IPS-20b (cell line): ENCODE data around the gene KRTAP5-4.
"Not testable (repeated sequence)": the region's sequence is repeated elsewhere in the genome, so short reads cannot be mapped to it uniquely, and the experiment has no call there.

Experiments used
- H3K27ac ChIP-seq: one replicate; pipeline ENCODE4 v1.5.1; 2013; ENCODE audit warnings: low read length
- H3K27me3 ChIP-seq: 2 replicates; pipeline ENCODE4 v1.6.1; 2013; ENCODE audit warnings: mild to moderate bottlenecking, low read length, inconsistent platforms; ENCODE audit not compliant: insufficient read depth
- H3K36me3 ChIP-seq: 2 replicates; pipeline ENCODE4 v1.6.1; 2013; ENCODE audit warnings: low read depth, mild to moderate bottlenecking, inconsistent platforms, low read length, moderate library complexity; ENCODE audit not compliant: insufficient read depth
- H3K4me1 ChIP-seq: 2 replicates; pipeline ENCODE4 v1.6.1; 2013; ENCODE audit warnings: mild to moderate bottlenecking, control low read depth, inconsistent platforms, low read length, moderate library complexity; ENCODE audit not compliant: insufficient read depth
- H3K4me3 ChIP-seq: 2 replicates; pipeline ENCODE4 v1.5.1; 2013; ENCODE audit warnings: mild to moderate bottlenecking, low read length, inconsistent platforms
- H3K9ac ChIP-seq: 2 replicates; pipeline ENCODE4 v1.6.1; 2013; ENCODE audit warnings: low read depth, mild to moderate bottlenecking, inconsistent platforms, low read length, moderate library complexity
- H3K9me3 ChIP-seq: 2 replicates; pipeline ENCODE4 v1.6.1; 2013; ENCODE audit warnings: mild to moderate bottlenecking, low read depth, low read length, inconsistent platforms; ENCODE audit not compliant: insufficient read depth

Gene KRTAP5-4

GRCh38 chr11:1589996-1590395 is 31.9 kb downstream of the KRTAP5-4 start:
- H3K36me3 ChIP-seq, result no peaks in the 10 kb centered on the region
- H3K4me3 ChIP-seq, result no peak overlapping the region
- no peak overlapping the region for H3K27ac ChIP-seq
- H3K9me3 ChIP-seq, result no peaks in the 10 kb centered on the region
- H3K9ac ChIP-seq, result no peak overlapping the region
- peaks cover 8% of the 10 kb centered on the region for H3K27me3 ChIP-seq
- no peaks in the 10 kb centered on the region for H3K4me1 ChIP-seq

- H3K4me3 ChIP-seq, result not testable (repeated sequence)
These were observed 32.6 kb downstream of the KRTAP5-4 start for GRCh38 chr11:1589191-1589963.

GRCh38 chr11:1586699-1587098 is 35.2 kb downstream of the KRTAP5-4 start:
- Histone ChIP-seq H3K9ac (no peak overlapping the region), H3K9me3 (no peaks in the 10 kb centered on the region), H3K27ac (no peak overlapping the region), H3K4me3 (no peak overlapping the region), H3K36me3 (no peaks in the 10 kb centered on the region), H3K27me3 (peaks cover 3% of the 10 kb centered on the region), H3K4me1 (no peaks in the 10 kb centered on the region)

More at GRCh38 chr11:1589191-1589963, 32.6 kb downstream of the KRTAP5-4 start:
- H3K9ac ChIP-seq, H3K27me3 ChIP-seq, H3K27ac ChIP-seq, H3K4me1 ChIP-seq, H3K9me3 ChIP-seq, H3K36me3 ChIP-seq: not testable (repeated sequence)

- not testable (repeated sequence) for H3K27me3 ChIP-seq, H3K27ac ChIP-seq
These were observed 37.1 kb downstream of the KRTAP5-4 start, which contains the start of gene KRTAP5-1 for GRCh38 chr11:1584661-1585370. KRTAP5-1 (minus strand) TSS chr11:1585283; CDS start chr11:1585249, 34 bp downstream.

GRCh38 chr11:1582909-1583308 is 39.0 kb downstream of the KRTAP5-4 start:
- not testable (repeated sequence) for H3K9me3 ChIP-seq, H3K36me3 ChIP-seq, H3K4me3 ChIP-seq, H3K27me3 ChIP-seq, H3K4me1 ChIP-seq, H3K9ac ChIP-seq, H3K27ac ChIP-seq

More at GRCh38 chr11:1584661-1585370, 37.1 kb downstream of the KRTAP5-4 start, which contains the start of gene KRTAP5-1:
- H3K4me3 ChIP-seq, H3K9ac ChIP-seq, H3K4me1 ChIP-seq, H3K9me3 ChIP-seq, H3K36me3 ChIP-seq: not testable (repeated sequence)

GRCh38 chr11:1581976-1582375 is 40.0 kb downstream of the KRTAP5-4 start:
- Histone ChIP-seq H3K9me3 (peaks cover 9% of the 10 kb centered on the region; the same call in 1 of the 2 replicates), H3K4me3 (no peak overlapping the region), H3K27ac (no peak overlapping the region), H3K27me3 (peaks cover 5% of the 10 kb centered on the region), H3K9ac (no peak overlapping the region), H3K36me3 (no peaks in the 10 kb centered on the region), H3K4me1 (no peaks in the 10 kb centered on the region)

- Histone ChIP-seq H3K9ac (no peak overlapping the region), H3K36me3 (no peaks in the 10 kb centered on the region), H3K9me3 (peaks cover 9% of the 10 kb centered on the region; the same call in 1 of the 2 replicates), H3K27me3 (peaks cover 48% of the 10 kb centered on the region), H3K4me3 (no peak overlapping the region), H3K4me1 (no peaks in the 10 kb centered on the region), H3K27ac (no peak overlapping the region)
These were observed 45.1 kb downstream of the KRTAP5-4 start for GRCh38 chr11:1576825-1577224.

- H3K36me3 ChIP-seq, H3K4me3 ChIP-seq, H3K27ac ChIP-seq, H3K9ac ChIP-seq, H3K4me1 ChIP-seq, H3K9me3 ChIP-seq: not testable (repeated sequence)
- H3K27me3 ChIP-seq, result peaks cover 57% of the 10 kb centered on the region
These were observed 46.2 kb downstream of the KRTAP5-4 start for GRCh38 chr11:1575756-1576155.

GRCh38 chr11:1574933-1575242 is 47.0 kb downstream of the KRTAP5-4 start:
- peaks cover 65% of the 10 kb centered on the region for H3K27me3 ChIP-seq
- H3K9ac ChIP-seq, result no peak overlapping the region
- no peak overlapping the region for H3K27ac ChIP-seq

GRCh38 chr11:1574238-1574932 is 47.6 kb downstream of the KRTAP5-4 start:
- Histone ChIP-seq H3K9ac (no peak overlapping the region), H3K4me3 (peak overlapping the region; percentile 51), H3K4me1 (peaks cover 2% of the 10 kb centered on the region), H3K9me3 (peaks cover 9% of the 10 kb centered on the region; the same call in 1 of the 2 replicates), H3K36me3 (no peaks in the 10 kb centered on the region), H3K27ac (no peak overlapping the region), H3K27me3 (peaks cover 70% of the 10 kb centered on the region)

More at GRCh38 chr11:1574933-1575242, 47.0 kb downstream of the KRTAP5-4 start:
- Histone ChIP-seq H3K4me3 (no peak overlapping the region), H3K4me1 (no peaks in the 10 kb centered on the region), H3K36me3 (no peaks in the 10 kb centered on the region), H3K9me3 (peaks cover 9% of the 10 kb centered on the region; the same call in 1 of the 2 replicates)

GRCh38 chr11:1573903-1574237 is 48.1 kb downstream of the KRTAP5-4 start:
- H3K27ac ChIP-seq, result no peak overlapping the region
- H3K4me1 ChIP-seq, result peaks cover 4% of the 10 kb centered on the region
- peaks cover 75% of the 10 kb centered on the region for H3K27me3 ChIP-seq
- peak overlapping the region; percentile 51; the same call in 1 of the 2 replicates for H3K4me3 ChIP-seq
- H3K9me3 ChIP-seq, result peaks cover 8% of the 10 kb centered on the region; the same call in 1 of the 2 replicates
- H3K36me3 ChIP-seq, result no peaks in the 10 kb centered on the region
- no peak overlapping the region for H3K9ac ChIP-seq
